HEK293 (cell line): ENCODE results near the gene MXI1.

Experiments used
- ATF2 ChIP-seq: fragments of 450-650 bp; formaldehyde crosslinking; IDR thresholded peaks from 2 replicates; pipeline ENCODE4 v1.5.1; 2016; ENCODE audit warnings: missing biosample characterization, missing genetic modification characterization, low read depth
- GLIS1 ChIP-seq: fragments of 450-650 bp; formaldehyde crosslinking; IDR thresholded peaks from 2 replicates; pipeline ENCODE4 v1.5.1; 2016; ENCODE audit warnings: missing biosample characterization, missing genetic modification characterization
- GLIS2 ChIP-seq: fragments of 450-650 bp; formaldehyde crosslinking; IDR thresholded peaks from 2 replicates; pipeline ENCODE4 v1.5.1; 2016; ENCODE audit warnings: missing biosample characterization, missing genetic modification characterization
- PRDM4 ChIP-seq: fragments of 450-650 bp; formaldehyde crosslinking; IDR thresholded peaks from 2 replicates; pipeline ENCODE4 v1.5.1; 2017; ENCODE audit warnings: missing biosample characterization, missing genetic modification characterization
- ZBTB26 ChIP-seq: fragments of 450-650 bp; formaldehyde crosslinking; optimal IDR thresholded peaks from 2 replicates; pipeline ENCODE3; 2016; ENCODE audit warnings: missing biosample characterization, mild to moderate bottlenecking, missing genetic modification characterization
- ZNF16 ChIP-seq: fragments of 450-650 bp; formaldehyde crosslinking; IDR thresholded peaks from 2 replicates; pipeline ENCODE4 v1.5.1; 2016; ENCODE audit warnings: low read depth, missing biosample characterization, missing genetic modification characterization
- ZNF169 ChIP-seq: fragments of 450-650 bp; formaldehyde crosslinking; IDR thresholded peaks from 2 replicates; pipeline ENCODE4 v1.5.1; 2016; ENCODE audit warnings: missing biosample characterization, missing genetic modification characterization
- ZNF335 ChIP-seq: fragments of 450-650 bp; formaldehyde crosslinking; conservative IDR thresholded peaks from 2 replicates; pipeline ENCODE4 v1.5.1; 2016; ENCODE audit warnings: missing biosample characterization, missing genetic modification characterization
- ZNF362 ChIP-seq: fragments of 450-650 bp; formaldehyde crosslinking; IDR thresholded peaks from 2 replicates; pipeline ENCODE4 v1.5.1; 2016; ENCODE audit warnings: missing biosample characterization, missing genetic modification characterization
- ZNF398 ChIP-seq: fragments of 450-650 bp; formaldehyde crosslinking; IDR thresholded peaks from 2 replicates; pipeline ENCODE4 v1.5.1; 2017; ENCODE audit warnings: missing biosample characterization, missing genetic modification characterization
- ZSCAN30 ChIP-seq: fragments of 450-650 bp; IDR thresholded peaks from 2 replicates; pipeline ENCODE4 v1.5.1; 2018; ENCODE audit warnings: missing biosample characterization, mild to moderate bottlenecking, missing genetic modification characterization, moderate library complexity
- ZSCAN5A ChIP-seq: fragments of 450-650 bp; formaldehyde crosslinking; IDR thresholded peaks from 2 replicates; pipeline ENCODE4 v1.5.1; 2016; ENCODE audit warnings: missing biosample characterization, missing genetic modification characterization
- TF ChIP-seq, protein P1 (sequence below): fragments of 450-650 bp; formaldehyde crosslinking; IDR thresholded peaks from 2 replicates; pipeline ENCODE4 v1.5.1; 2016; ENCODE audit warnings: missing biosample characterization, missing genetic modification characterization
- TF ChIP-seq, protein P2 (sequence below): fragments of 450-650 bp; formaldehyde crosslinking; IDR thresholded peaks from 2 replicates; pipeline ENCODE4 v1.5.1; 2016; ENCODE audit warnings: missing biosample characterization, missing genetic modification characterization
- TF ChIP-seq, protein P3 (sequence below): fragments of 450-650 bp; formaldehyde crosslinking; IDR thresholded peaks from 2 replicates; pipeline ENCODE4 v1.5.1; 2016; ENCODE audit warnings: missing biosample characterization, missing genetic modification characterization
- TF ChIP-seq, protein P4 (sequence below): IDR thresholded peaks from 2 replicates; pipeline ENCODE4 v1.6.1; 2011; ENCODE audit warnings: mild to moderate bottlenecking, low read depth, low read length, borderline replicate concordance
- TF ChIP-seq, protein P5 (sequence below): fragments of 450-650 bp; formaldehyde crosslinking; IDR thresholded peaks from 2 replicates; pipeline ENCODE4 v1.5.1; 2016; ENCODE audit warnings: missing biosample characterization, missing genetic modification characterization

MXI1 gene

DNA sequence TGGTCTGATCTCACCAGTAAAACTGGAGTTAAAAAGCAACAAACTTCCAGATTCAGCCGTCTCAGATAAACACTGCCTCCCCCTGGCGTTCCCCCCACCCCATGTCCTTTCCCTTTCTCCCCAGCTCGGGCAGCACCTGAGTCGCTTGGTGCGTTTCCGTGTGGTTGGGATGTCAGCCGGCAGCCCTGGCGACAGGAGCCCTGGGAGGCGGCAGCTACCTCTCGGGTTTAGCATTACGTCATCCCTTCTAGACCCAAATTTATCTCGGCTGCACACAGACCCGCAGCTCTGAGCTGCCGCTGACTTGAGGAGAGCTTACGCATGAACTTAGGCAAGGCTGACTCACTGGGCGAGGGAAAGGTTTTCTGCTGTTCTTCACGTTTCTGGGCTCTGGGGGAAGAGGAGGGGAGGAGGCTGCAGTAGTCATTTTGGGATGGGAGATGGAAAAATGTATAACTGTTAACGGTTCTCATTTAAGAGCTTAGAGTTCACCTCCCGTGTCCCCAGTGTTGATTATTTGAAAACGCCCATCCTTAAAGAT lies 14.4 kb downstream of the MXI1 start (continued):
- TF ChIP-seq, protein P1, sequence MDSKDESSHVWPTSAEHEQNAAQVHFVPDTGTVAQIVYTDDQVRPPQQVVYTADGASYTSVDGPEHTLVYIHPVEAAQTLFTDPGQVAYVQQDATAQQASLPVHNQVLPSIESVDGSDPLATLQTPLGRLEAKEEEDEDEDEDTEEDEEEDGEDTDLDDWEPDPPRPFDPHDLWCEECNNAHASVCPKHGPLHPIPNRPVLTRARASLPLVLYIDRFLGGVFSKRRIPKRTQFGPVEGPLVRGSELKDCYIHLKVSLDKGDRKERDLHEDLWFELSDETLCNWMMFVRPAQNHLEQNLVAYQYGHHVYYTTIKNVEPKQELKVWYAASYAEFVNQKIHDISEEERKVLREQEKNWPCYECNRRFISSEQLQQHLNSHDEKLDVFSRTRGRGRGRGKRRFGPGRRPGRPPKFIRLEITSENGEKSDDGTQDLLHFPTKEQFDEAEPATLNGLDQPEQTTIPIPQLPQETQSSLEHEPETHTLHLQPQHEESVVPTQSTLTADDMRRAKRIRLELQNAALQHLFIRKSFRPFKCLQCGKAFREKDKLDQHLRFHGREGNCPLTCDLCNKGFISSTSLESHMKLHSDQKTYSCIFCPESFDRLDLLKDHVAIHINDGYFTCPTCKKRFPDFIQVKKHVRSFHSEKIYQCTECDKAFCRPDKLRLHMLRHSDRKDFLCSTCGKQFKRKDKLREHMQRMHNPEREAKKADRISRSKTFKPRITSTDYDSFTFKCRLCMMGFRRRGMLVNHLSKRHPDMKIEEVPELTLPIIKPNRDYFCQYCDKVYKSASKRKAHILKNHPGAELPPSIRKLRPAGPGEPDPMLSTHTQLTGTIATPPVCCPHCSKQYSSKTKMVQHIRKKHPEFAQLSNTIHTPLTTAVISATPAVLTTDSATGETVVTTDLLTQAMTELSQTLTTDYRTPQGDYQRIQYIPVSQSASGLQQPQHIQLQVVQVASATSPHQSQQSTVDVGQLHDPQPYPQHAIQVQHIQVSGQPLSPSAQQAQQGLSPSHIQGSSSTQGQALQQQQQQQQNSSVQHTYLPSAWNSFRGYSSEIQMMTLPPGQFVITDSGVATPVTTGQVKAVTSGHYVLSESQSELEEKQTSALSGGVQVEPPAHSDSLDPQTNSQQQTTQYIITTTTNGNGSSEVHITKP (tag by site-specific recombination): peak; percentile 67
- TF ChIP-seq ZBTB26 (tag by site-specific recombination) (peak; percentile 22), ZSCAN5A (no peak), ZNF398 (peak; percentile 96), GLIS2 (tag by site-specific recombination) (peak; percentile 92), ZNF169 (no peak), ZNF16 (tag by site-specific recombination) (no peak), GLIS1 (tag by site-specific recombination) (peak; percentile 98), ZSCAN30 (peak; percentile 88), ZNF335 (peak; percentile 91), ZNF362 (tag by site-specific recombination) (no peak), PRDM4 (tag by site-specific recombination) (peak; percentile 10; the same call in 1 of the 2 replicates), ATF2 (peak; percentile 100)
- TF ChIP-seq, protein P2, sequence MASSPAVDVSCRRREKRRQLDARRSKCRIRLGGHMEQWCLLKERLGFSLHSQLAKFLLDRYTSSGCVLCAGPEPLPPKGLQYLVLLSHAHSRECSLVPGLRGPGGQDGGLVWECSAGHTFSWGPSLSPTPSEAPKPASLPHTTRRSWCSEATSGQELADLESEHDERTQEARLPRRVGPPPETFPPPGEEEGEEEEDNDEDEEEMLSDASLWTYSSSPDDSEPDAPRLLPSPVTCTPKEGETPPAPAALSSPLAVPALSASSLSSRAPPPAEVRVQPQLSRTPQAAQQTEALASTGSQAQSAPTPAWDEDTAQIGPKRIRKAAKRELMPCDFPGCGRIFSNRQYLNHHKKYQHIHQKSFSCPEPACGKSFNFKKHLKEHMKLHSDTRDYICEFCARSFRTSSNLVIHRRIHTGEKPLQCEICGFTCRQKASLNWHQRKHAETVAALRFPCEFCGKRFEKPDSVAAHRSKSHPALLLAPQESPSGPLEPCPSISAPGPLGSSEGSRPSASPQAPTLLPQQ (tag by site-specific recombination): peak; percentile 76
- TF ChIP-seq, protein P3, sequence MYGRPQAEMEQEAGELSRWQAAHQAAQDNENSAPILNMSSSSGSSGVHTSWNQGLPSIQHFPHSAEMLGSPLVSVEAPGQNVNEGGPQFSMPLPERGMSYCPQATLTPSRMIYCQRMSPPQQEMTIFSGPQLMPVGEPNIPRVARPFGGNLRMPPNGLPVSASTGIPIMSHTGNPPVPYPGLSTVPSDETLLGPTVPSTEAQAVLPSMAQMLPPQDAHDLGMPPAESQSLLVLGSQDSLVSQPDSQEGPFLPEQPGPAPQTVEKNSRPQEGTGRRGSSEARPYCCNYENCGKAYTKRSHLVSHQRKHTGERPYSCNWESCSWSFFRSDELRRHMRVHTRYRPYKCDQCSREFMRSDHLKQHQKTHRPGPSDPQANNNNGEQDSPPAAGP (tag by site-specific recombination): peak; percentile 94
- TF ChIP-seq, protein P4, sequence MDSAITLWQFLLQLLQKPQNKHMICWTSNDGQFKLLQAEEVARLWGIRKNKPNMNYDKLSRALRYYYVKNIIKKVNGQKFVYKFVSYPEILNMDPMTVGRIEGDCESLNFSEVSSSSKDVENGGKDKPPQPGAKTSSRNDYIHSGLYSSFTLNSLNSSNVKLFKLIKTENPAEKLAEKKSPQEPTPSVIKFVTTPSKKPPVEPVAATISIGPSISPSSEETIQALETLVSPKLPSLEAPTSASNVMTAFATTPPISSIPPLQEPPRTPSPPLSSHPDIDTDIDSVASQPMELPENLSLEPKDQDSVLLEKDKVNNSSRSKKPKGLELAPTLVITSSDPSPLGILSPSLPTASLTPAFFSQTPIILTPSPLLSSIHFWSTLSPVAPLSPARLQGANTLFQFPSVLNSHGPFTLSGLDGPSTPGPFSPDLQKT: no peak
- TF ChIP-seq, protein P5, sequence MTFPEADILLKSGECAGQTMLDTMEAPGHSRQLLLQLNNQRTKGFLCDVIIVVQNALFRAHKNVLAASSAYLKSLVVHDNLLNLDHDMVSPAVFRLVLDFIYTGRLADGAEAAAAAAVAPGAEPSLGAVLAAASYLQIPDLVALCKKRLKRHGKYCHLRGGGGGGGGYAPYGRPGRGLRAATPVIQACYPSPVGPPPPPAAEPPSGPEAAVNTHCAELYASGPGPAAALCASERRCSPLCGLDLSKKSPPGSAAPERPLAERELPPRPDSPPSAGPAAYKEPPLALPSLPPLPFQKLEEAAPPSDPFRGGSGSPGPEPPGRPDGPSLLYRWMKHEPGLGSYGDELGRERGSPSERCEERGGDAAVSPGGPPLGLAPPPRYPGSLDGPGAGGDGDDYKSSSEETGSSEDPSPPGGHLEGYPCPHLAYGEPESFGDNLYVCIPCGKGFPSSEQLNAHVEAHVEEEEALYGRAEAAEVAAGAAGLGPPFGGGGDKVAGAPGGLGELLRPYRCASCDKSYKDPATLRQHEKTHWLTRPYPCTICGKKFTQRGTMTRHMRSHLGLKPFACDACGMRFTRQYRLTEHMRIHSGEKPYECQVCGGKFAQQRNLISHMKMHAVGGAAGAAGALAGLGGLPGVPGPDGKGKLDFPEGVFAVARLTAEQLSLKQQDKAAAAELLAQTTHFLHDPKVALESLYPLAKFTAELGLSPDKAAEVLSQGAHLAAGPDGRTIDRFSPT (tag by site-specific recombination): peak; percentile 63; the same call in 1 of the 2 replicates
